CD4-positive, alpha-beta T cell treated with Interferon gamma for 1 hour (primary cell): ENCODE results near the gene LRP6.
"Not testable (repeated sequence)": the region's sequence is repeated elsewhere in the genome, so short reads cannot be mapped to it uniquely, and the experiment has no call there.

Source experiments
- DNase-seq: peaks from one replicate; pipeline ENCODE4 v3.0.0-alpha.2; 2020

Gene LRP6

DNA sequence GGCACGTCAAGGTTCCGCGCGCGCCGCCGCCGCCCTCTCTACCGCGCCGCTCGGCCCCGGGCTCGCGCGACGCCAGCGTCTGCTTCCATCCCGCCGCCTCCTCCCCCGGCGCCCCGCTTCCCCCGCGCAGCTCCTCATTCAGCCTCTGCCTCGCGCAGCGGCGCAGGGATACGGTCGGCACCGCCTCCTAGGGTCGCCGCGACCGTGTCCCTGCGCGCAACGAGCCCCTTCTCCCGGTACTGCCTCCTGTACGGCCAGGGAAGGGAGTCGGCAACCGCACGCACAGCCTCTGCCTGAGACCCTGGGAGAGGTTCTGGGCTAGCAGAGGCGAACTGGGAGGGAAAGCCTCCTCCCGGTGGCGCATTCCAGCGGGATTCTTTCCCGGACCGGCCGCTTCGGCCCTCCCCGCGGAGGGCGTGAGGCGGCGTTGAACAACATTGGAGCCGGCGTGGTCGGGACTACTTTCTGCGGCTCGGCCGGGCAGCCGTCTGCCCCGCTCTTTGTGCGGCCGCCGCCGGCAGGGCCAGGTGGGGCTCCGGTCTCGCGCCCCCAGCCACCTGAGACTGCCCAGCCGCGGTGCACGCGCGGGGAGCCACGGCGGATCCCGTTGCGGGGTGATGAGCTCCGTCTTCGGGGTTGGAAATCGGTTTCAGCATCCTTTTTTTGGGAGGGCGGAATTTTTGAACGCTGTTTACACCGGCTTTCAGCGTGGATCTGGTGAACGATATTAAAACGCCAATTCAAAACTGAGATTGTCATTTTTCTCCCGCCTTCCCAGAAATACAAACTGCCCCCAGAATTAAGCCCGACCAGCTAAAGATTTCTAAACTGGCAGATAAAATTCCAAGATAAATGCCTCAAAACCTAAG is at the start of gene LRP6:
TSS of gene LRP6 (minus strand) at position 172 of the 869 bp plus-strand sequence. CDS start 309 bp downstream, outside the sequence.
- DNase-seq: peak; percentile 65

DNA sequence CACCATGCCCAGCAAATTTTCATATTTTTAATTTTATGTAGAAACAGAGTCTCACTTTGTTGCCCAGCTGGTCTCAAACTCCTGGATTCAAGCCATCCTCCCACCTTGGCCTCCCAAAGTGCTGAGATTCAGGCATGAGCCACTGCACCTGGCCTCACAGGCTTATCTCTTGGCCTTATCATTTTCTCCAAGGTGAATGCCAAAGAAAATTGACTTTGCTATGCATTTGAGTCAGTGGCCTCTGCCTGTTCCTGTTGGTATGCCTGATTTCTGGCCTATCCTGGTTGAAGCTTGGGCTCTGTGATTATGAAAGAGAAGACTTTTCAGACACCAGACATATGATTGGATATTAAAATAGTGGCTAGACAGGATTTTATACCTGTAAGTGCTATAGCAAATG is 49.0 kb upstream of the LRP6 start:
- no peak for DNase-seq

DNA sequence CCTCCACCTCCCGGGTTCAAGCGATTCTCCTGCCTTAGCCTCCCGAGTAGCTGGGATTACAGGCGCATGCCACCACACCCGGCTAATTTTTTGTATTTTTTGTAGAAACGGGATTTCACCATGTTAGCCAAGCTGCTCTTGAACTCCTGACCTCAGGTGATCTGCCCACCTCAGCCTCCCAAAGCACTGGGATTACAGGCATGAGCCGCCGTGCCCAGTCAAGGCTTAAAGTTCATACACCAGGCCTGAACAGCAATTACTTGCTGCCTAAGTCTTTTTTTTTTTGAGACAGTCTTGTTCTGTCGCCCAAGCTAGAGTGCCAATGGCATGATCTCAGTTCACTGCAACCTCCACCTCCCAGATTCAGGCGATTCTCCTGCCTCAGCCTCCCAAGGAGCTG is 43.9 kb upstream of the LRP6 start:
- not testable (repeated sequence) for DNase-seq

DNA sequence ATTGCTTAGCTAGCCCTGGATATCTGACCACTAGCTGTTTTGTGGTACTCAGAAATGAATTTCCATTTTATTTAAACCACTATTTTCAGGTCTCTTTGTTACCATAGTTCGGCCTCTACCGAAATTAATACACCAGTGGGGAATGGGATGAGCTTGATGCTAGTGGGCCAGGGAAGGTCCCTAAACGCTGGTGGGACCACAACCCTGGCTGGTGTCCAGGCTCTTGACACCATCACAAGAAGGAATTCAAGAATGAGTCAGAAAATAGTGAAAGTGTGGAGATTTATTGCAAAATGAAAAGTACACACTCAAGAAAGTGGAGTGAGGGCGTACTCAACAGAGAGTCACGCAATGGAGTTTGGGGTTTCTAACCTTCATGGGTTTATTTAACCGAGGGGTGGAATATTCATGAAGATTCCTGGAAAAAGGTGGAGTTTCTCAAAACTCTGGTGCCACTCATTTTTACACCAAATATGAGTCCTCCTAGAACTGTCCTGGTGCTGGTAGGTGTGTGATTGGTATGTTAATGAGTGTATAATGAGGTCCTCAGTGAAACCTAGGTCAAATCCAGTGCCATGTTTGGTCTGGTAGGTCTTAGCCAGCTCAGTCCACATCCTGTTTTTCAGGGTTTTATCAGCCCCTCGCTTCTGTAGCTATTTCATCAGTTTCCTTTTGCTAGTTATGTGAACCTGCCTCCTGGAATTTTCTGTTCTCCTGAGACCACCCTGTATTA is 38.9 kb upstream of the LRP6 start:
- no peak for DNase-seq

DNA sequence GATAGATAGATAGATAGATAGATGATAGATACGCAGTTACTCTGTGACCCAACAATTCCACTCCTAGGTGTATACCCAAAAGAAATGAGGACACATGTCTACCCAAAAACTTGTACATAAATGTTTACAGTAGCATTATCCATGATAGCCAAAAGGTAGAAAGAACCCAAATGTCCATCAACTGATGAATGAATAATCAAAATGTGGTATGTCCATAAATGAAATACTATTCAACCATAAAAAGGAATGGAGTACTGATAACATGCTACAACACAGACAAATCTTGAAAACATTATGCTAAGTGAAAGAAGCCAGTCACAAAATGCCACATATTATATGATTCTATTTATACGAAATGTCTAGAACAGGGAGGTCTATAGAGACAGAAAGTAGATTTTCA is 36.1 kb upstream of the LRP6 start:
- DNase-seq: no peak

DNA sequence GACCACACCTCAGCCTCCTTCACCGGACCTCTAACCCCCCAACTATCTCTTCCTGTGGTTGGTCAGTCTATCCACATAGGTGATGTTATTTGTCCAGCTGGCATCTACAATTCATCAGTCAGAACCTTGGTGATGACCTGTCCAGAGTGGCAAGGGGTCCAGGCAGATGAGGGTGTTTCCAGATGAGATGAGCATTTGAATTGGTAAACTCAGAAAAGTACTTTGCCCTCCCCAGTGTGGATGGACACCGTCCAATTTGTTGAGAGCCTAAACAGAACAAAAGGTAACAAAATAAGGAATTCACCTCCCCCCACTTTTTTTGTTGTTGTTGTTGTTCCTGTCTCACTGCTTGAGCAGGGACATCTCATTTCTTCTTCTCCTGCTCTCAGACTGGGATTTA is 34.3 kb upstream of the LRP6 start:
- no peak for DNase-seq

DNA sequence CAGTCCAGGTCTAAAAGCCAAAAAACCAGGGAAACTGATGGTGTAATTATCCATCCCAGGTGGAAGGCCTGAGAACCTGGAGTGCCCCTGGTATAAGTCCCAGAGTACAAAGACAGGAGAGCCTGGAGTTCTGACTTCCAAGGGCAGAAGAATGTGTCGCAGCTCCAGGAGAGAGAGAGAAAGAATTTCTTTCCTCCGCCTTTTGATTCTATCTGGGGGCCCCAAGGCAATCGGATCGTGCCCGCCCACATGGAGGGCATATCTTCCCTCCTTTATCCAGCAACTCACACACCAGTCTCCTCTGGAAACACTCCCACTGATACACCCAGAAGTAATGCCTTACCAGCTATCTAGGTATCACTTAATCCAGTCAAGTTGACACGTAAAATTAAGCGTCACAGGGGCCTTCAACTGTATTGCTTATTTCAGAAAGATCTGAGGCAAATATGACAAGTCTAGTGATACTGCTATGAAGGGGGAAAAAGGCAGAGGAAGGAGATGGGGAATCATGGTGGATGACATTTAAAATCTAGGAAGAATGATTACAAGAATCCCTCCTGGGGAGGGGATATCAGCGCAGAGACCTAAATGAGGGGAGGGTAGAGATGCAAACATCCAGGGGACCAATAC is 30.5 kb upstream of the LRP6 start:
- no peak for DNase-seq

DNA sequence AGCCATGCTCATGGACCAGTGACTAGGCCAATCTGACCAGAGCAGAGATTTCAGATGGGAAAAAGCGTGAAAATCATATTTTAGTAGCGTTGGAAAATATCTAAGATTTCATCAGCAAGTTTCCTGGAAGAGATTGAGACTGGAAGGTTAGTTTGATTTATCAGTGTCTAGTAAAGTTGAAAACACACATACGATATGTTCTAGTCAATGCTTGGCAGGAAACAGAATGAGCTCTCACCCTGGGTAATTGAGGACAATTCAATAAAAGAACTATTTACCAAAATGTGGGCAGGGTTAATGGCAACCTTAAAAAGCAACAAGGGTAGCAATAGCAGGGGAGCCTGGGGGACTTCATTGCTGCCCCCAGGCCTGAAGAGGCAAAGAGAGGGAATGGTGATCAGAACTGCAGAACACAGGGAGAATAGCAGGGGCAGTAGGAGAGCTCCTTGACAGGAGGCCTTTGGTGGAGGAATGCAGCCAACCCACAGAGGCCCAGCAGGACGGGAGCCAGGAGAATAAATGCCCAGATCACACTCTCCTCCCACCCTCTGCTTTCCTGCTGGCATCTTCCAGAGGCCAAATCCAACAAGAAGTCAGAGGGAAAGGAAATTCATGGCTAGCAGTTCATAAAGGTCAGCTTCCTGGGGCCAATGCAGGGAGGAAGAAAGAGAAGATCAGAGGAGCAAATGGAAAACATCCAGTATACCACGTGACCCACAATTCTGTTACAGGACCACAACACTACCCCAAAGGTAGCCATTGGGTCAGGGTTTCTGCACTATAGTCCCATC is 27.6 kb upstream of the LRP6 start:
- no peak for DNase-seq

DNA sequence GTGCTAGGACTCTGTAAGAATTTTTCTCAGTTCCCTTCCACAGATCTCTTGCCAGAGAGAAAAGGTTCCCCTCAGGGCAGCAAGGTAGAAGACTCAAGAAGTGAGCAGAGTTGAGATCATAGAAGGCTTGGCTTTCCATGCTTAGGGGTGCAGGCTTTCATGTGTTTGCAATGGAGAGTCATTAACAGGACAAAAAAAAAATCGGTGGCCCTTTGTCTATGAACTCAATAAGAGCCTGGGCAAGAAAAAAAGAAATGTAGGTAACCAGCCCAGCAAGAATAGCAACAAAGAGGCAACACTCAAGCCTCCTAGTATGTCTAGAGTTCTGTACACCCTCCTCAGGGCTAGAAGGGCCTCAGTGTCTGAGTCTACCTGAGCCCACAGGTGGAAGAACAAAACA is 23.4 kb upstream of the LRP6 start:
- DNase-seq: no peak

DNA sequence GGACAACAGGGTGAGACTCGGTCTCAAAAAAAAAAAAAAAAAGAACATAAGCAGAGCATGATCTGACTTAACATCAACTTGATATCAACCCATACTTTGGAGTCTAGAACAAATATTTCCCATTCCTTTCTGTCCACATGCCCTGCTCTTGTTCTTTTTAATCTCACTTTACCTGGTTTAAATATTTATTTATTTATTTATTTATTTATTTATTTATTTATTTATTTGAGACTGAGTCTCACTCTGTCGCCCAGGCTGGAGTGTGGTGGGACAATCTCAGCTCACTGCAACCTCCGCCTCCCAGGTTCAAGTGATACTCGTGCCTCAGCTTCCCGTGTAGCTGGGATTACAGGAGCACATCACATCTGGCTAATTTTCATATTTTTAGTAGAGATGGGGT is 19.6 kb upstream of the LRP6 start:
- no peak for DNase-seq

DNA sequence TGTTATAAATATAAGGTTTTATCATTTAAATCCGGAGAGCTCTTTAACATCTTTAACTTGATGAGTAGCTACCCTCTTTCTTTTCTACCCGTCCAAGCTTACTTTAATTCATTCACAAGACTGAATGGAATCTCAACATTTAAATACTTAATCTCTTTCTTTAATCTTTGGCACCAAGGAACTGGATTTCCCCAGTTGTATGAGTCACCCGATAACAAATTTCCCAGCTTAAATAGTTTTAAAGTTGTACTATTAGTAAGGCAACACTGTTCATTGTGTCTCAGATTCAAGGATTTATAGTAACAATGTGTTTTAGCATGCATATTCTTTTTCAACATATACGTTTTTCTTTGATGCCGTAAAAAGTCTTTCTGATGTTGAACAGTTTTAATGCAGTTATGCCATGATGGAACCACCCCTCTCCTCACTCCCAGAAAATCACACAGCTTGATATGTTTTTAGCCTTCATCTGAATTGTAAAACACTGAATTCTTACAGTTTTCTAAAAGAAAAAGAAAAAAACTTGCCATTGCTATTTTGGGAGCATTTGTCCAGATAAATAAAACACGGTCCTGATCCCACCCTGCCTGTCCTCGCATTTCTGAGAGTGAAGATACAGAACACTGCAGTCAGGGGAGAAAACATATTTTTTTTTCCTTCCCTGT is 16.0 kb upstream of the LRP6 start:
- DNase-seq: no peak

DNA sequence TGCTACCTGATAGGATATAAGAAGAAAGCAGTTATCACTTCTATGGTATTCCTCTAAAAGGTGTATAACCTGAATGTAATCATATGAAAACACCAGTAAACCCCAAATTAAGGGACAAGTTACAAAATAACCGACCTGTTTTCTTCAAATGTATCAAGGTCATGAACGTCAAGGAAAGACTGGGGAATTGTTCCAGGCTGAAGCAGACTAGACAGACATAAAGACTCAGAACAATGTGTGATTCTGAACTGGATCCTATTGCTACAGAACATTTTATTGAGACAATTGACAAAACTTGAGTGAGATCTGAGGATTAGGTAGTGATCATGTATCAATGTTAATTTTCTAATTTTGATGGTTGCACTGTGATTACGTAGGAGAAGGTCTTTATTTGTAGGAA is 15.4 kb upstream of the LRP6 start:
- DNase-seq: no peak

DNA sequence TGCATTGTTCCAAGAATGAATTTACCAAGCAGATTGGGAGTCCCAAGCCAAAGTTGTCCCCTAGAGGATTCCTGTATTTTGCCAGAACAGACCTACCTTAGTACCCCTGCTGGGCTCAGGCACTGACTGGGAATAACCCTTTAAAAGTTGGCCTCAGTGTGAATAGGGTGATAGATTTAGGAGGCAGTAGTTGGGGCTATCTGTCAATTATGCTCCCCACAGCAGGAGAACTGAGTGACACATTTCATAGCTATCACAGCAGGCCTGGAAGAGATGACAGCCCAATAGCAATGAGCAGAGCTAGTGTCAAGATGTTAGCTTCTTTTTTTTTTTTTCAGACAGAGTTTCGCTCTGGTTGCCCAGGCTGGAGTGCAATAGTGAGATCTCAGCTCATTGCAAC is 14.3 kb upstream of the LRP6 start:
- no peak for DNase-seq

DNA sequence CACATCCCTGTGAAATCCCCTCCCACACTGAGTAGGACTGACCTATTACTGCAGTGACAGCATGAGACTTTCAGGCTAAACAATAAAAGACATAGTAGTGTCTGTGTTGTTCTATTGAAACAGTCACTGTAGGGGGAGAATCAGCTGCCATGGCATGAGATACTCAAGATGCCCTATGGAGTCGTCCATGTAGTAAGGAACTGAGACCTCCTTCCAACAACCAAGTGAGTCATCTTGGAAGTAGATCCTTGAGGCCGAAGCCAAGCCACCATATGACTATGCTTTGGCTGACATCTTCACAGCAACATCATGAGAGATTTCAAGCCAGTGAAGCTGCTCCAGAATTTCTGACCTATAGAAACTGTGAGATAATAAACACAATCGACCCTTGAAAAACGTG is 12.1 kb upstream of the LRP6 start:
- no peak for DNase-seq

DNA sequence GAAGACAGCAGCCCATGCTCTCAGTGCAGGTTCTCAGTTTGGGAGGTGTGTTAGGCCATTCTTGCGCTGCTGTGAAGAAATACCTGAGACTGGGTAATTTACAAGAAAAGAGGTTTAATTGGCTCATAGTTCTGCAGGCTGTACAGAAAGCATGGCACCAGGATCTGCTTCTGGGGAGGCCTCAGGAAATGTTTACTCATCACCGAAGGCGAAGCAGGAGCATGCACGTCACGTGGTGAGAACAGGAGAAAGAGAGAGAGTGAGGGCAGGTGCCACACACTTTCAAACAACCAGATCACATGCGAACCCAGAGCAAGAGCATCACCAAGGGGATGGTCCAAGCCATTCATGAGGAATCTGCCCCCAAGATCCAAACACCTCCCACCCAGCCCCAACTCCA is 9.0 kb upstream of the LRP6 start:
- no peak for DNase-seq

DNA sequence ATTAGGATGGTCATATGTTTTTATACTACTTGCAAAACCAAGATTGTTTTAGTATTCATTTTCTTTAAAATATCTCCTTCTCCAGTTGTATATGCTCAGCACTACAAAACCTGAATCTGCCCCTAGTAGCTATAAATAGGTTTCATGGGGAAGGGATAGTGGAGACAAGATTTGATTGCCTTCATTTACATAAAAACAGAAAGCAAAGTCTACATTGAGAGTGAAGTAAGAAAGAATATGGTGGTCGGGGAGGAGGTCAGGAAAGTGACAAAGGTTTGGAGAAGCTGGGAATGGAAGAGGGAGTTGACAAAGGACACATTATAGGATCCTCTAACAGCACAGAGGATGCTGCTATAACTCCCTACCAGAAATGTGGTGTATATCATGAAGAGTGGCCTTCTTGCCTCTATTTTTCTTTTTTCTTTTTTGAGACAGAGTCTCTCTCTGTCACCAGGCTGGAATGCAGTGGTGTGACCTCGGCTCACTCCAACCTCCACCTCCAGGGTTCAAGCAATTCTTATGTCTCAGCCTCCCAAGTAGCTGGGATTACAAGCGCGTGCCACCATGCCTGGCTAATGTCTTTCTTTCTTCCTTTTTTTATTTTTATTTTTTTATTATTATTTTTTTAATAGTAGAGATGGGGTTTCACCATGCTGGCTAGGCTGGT is 6.6 kb upstream of the LRP6 start:
- no peak for DNase-seq

DNA sequence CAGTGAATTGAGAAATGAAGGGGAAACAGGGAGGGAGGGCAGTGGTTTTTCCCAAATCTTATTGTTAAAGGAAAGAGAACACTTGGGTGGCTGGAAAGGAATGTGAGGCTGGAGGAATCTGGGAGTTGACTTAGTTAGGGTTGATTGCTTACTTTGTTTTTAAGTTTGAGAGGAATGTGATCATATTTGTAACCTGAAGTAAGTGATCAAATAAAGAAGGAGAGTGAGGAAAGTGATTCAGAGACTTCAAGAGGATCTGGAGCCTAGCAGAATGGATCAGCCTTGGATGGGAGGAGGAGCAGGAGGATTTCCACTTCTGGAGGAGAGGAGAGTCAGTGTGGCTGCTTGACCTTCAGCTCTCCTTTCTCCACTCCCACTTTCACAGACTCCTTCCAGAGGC is 6.0 kb upstream of the LRP6 start:
- no peak for DNase-seq

DNA sequence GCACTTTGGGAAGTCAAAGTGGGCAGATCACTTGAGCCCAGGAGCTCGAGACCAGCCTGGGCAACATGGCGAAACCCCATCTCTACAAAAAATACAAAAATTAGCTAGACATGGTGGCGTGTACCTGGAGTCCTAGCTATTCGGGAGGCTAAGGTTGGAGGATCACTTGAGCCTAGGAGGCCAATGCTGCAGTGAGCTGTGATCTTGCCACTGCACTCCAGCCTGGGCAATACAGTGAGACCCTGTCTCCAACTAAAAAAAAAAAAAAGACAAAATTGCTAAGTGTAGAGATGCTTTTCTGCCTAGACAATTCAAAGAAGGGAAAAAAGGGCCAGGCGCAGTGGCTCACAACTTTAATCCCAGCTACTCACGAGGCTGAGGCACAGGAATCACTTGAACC is 3.4 kb upstream of the LRP6 start:
- no peak for DNase-seq

DNA sequence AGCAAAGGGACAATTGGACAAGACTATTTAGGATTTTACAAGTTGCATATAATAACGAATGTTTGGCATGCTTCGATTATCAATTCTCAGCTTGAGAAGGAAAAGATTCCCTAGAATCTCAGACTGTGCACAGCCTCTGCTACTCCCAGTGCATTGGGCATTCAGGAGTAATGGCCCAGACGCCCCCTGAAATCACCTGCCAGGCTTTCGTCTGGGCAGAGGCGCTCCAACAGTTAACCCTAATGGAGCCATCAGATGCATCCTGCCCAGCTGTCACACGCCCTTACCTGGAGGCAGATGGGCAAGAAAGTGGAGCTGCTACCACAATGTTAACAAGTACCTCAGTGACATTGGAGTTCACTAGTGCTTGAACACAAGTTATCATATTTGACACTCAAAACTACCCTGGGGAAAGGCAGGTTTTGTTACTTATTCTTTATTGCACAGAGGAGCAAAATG is 927 bp upstream of the LRP6 start:
- DNase-seq: no peak

DNA sequence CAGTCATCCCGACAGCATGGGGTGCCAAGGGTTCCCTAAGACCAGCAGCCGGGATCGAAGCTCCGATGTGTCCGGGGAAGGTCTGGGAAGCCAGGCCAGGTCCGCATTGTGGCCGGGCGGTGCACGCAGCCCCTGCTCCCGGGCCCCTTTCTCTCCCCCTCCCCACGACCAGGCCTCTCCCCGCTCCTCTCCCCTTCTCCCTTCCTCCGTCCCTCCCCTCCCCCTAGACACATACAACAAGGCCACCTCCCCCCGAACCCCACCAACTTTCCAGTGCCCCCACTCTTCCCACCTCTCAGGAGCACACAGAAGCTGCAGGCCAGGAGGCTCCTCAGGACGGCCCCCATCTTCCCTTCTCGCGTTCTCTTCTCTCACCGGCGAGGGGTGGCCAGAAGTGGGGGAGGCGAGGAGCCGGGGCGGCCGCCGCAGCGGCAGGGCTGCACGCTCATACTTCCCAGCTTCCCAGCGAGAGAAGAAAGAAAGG is 413 bp downstream of the LRP6 start:
- no peak for DNase-seq

DNA sequence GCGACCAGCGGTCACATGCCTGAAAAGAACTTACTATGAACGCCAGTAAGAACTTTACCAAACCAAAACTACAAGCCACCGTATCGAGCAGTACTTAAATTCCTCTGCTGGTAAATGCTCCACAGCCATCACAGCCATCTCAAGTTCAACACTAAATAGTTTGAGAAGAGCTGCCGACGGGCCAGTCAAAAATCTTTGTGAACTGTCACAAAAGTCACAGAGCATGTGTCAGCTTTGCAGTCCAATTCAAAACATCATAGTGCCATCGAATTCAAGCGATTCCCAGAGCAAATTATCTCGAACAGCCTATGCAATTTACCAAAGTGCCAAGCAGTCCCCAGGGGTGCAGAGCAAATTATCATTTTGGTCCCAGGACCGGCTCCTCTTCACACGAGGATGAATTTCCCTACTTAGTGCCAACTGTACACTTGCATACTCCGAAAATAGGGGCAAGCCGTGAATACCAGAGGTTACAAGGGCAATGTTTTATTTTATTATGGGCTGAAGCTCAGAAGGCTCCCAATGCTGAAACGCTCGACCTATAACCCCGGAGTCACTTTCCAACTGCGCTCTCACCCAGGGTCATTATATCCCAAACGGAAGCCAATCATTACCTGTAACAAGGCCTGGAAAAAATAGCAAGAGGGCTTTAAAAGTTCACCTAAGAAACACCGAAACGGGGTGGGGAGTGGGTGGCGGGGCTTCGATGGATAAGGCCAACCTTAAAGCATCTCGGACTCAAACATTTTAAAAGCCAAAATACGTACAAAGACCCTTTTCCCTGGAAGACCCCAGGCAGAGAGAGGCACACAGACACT is 1.1 kb downstream of the LRP6 start:
- DNase-seq: no peak
